GM18907 (cell line): ENCODE results near the gene POC1A.

ENCODE experiments used
- ATAC-seq: cut with Tn5 transposase; IDR thresholded peaks from one replicate; pipeline ENCODE4 v1.9.1; 2021; ENCODE audit warnings: mild to moderate bottlenecking, moderate library complexity; ENCODE audit not compliant: unreplicated experiment

POC1A gene

GRCh38 chr3:52088445-52089367 is 65.5 kb downstream of the POC1A start:
- no peak for ATAC-seq

DNA sequence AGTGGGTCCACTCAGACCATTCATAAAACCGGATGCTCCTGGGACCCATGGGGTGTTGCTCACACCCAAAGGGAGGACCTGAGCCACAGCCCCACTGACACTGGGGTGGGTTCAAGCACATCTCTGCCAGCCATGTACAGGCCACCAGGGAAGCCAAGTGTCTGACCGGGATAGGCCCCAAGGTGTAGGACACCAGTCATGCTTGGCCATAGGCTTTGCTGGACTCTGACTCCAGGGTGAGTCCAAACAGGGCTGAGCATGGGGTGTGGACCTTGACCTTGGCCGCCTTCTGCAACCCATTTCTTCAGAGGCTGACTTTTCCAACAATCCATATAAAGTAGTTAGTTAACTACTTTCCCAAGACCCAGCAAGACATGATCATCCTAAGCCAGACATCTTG is 66.5 kb downstream of the POC1A start:
- ATAC-seq: no peak

DNA sequence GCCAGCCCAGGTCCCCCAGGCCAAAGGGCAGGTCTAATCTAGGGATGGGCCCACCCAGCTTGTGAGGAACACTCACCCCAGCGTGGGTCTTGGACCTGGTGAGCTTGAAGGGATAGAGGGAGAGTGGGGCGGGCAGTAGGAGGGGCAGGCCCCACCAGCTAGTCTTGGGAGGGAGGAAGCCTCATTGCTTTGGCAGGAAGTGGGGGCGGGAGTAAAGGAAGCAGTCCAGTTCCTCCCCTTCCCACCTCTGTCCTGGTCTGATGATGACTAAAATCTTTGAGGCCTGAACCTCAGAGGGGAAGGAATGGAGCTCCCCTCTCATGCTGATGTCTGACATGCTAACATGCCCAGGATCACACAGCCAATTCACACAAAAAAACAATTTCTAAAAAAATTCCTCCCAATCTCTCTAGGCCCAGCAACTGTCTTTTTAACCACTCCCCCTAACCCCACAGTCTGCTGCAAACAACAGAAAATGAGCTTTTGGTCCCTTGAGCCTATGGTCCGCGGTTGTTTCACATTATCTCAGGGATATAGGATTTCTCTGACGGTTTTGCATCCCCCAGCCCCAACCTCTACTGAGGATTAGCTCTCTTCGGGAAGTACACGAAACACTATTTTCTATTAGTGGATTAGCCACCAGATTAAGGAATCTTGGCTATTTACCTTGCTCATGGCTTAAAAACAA is 67.1 kb downstream of the POC1A start:
- no peak for ATAC-seq

GRCh38 chr3:52086461-52086860 is 67.8 kb downstream of the POC1A start:
- no peak for ATAC-seq

- no peak for ATAC-seq
These were observed 68.4 kb downstream of the POC1A start for GRCh38 chr3:52085681-52086282.

- ATAC-seq: no peak
These were observed 69.1 kb downstream of the POC1A start for GRCh38 chr3:52084954-52085680.

GRCh38 chr3:52084216-52084945 is 69.8 kb downstream of the POC1A start:
- ATAC-seq: no peak

DNA sequence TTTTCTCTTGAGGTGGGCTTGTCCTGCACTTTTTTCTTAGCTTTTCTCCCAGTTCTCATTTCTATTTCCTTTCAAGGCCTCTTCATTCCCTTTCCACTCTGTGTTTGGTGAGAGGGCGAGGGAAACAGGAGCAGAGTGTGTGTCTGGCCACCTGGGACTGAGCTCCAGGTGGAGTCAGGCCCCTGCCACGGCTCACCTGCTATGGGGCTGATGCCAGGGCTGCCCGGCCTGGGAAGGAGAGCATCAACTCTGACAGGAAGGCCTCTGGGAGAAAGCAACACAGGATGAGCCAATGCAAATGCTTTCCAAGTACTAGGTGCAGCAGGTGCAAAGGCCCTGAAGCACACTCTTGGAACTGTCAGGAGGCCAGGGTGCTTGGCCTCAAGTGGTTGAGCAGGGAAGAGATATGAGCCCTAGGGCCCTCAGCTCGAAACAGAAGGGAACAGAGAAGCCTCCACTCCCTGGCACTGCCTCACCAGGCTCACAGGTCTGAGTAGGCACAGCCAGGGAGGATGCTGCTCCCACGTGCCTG is 70.6 kb downstream of the POC1A start:
- ATAC-seq: no peak

GRCh38 chr3:52082951-52083350 is 71.3 kb downstream of the POC1A start:
- ATAC-seq: no peak

GRCh38 chr3:52080830-52081719 is 73.1 kb downstream of the POC1A start:
- no peak for ATAC-seq

GRCh38 chr3:52079958-52080357 is 74.3 kb downstream of the POC1A start:
- no peak for ATAC-seq

DNA sequence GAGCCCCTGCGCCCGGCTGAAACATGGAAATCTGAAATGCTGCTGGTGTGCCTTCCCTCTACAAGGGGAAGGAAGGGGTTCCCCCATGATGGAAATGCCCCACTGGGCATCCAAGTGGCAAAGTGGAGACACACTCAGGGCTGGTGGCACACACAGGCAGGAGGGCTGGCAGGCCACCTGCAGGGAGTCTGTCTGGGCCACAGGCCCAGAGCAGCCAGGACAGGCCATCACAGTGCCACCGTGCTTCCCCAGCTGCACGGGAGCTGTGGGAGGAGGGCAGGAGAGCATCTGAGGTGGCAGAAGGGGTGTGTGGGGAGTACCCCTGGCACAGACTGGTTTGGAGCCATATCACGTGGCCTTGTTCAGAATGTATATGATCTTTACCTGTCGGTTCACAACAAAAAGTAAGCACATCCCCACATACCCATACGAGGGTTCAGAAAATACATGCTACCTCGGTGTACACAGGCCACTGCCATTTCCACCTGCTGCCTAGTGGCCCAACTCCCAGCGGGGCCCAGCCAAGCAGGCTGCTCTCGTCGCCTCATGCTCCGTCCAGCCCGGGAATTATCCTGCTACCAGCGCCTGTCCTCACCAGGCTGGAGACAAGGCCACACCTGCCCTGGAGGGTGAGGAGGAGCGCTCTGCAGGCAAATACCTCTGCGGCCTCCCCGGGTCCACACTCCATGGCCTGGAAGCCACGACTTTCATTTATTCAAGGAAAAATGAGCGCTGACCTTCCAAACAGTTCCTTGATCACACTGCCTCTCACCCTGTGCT is 75.3 kb downstream of the POC1A start:
- ATAC-seq: no peak

GRCh38 chr3:52077925-52078324 is 76.3 kb downstream of the POC1A start:
- no peak for ATAC-seq

DNA sequence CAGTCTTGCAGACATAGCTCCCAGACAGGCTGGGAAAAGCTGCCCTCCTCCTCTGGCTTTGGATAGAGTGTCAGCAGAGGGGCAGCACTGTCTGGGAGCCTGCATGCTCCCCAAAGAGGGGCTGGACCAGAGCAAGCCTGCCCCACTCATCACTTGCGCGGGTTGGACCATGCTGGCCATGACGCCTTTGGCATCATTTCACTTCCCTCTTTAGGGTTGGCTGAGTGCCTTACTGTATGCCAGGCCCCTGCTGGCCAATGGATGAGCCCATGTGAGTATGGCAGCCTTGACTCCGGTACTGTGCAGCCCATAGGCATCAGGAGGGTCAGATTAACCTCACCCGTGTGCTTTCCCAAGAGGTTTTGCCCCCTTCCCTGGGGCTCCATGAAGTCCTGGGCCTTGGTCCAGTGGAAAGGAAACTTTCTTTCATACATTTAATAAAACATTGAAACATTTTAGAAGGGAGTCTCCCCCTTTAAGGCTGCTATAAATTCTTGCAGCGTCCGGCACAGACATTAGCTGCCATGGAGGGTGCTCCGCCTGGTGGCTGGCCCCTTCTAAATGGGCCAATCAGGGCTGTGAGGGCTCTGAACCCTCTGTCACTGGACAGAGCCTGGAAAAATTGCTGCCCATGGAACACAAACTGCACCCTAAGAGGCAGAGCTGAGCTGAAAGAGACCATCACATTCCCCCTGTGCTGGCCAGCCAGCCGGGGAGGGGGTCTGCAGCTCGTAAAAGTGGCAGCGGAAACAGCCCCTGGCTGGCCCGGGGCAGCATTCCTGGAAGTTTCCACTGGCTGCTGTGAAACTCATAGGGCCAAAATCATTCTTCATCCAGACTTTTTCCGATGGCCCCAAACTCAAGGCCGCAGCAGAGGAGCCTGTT is 77.1 kb downstream of the POC1A start:
- ATAC-seq: no peak

DNA sequence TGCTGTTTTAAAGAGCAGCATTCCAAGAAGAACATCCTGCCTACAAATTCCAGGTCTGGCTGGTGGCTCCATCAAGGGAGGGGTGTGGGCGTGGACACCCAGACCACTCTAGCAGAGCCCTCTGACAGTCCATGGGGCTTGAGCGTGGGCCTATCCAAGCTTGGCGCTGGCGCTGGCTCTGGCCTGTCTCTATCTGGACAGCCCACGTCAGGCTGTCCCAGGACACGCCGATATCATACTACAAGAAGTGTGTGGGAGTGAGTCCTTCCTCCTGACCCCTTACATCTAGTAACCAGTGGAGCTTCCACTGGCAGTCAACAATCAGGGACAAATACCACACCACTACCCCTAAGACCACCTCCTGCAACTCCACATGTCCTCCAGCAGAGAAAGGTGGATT is 80.7 kb downstream of the POC1A start:
- no peak for ATAC-seq

GRCh38 chr3:52072471-52072870 is 81.8 kb downstream of the POC1A start:
- no peak for ATAC-seq

- no peak for ATAC-seq
These were observed 82.2 kb downstream of the POC1A start for GRCh38 chr3:52072020-52072419.
